Central memory CD8-positive, alpha-beta T cell (primary cell): Measurements from ENCODE around the gene GREB1L.
"Not testable (repeated sequence)": the region's sequence is repeated elsewhere in the genome, so short reads cannot be mapped to it uniquely, and the experiment has no call there.

Experiments
- ATAC-seq: fragments of 150-1000 bp; cut with Tn5 transposase; replicated peaks from 2 replicates; pipeline ENCODE4 v1.10.0; 2022; ENCODE audit warnings: mild to moderate bottlenecking, moderate FRiP score, moderate number of reproducible peaks; ENCODE audit not compliant: poor library complexity, severe bottlenecking; ENCODE audit errors: extremely low read depth
- DNase-seq, 2 donors: peaks; one replicate each; pipeline ENCODE4 v3.0.0; 2021; ENCODE audit warnings: low spot score in 2 of 2
- H3K27ac Mint-ChIP-seq: one replicate; pipeline ENCODE4 v1.8.0; 2022; ENCODE audit warnings: low read depth, mild to moderate bottlenecking, moderate library complexity, mixed read lengths
- H3K27me3 Mint-ChIP-seq: one replicate; pipeline ENCODE4 v1.8.0; 2022; ENCODE audit warnings: mixed read lengths
- H3K36me3 Mint-ChIP-seq: one replicate; pipeline ENCODE4 v1.8.0; 2022; ENCODE audit warnings: mild to moderate bottlenecking, moderate library complexity, mixed read lengths; ENCODE audit not compliant: insufficient read depth
- H3K4me1 Mint-ChIP-seq: one replicate; pipeline ENCODE4 v1.8.0; 2022; ENCODE audit warnings: mixed read lengths
- H3K4me3 Mint-ChIP-seq: one replicate; pipeline ENCODE4 v1.8.0; 2022; ENCODE audit warnings: mild to moderate bottlenecking, moderate library complexity, mixed read lengths
- H3K9me3 Mint-ChIP-seq: one replicate; pipeline ENCODE4 v1.8.0; 2022; ENCODE audit warnings: mixed read lengths

The GREB1L gene

GRCh38 chr18:21270453-21270852, 28.4 kb downstream of the GREB1L start:
- no peaks in the 10 kb centered on the region for H3K4me1 Mint-ChIP-seq
- H3K4me3 Mint-ChIP-seq, result no peak overlapping the region
- H3K27me3 Mint-ChIP-seq, result peaks cover 22% of the 10 kb centered on the region
- no peaks in the 10 kb centered on the region for H3K36me3 Mint-ChIP-seq
- H3K27ac Mint-ChIP-seq, result no peak overlapping the region
- ATAC-seq, result no peak
- DNase-seq, result no peak
- no peaks in the 10 kb centered on the region for H3K9me3 Mint-ChIP-seq

- Mint-ChIP-seq H3K36me3 (no peaks in the 10 kb centered on the region), H3K4me1 (no peaks in the 10 kb centered on the region), H3K9me3 (no peaks in the 10 kb centered on the region), H3K27me3 (peaks cover 9% of the 10 kb centered on the region), H3K4me3 (no peak overlapping the region), H3K27ac (no peak overlapping the region)
- DNase-seq, result no peak
- ATAC-seq, result no peak
These were observed 30.1 kb downstream of the GREB1L start for GRCh38 chr18:21272016-21272579.

GRCh38 chr18:21273568-21273967, 31.5 kb downstream of the GREB1L start:
- no peak for ATAC-seq
- H3K4me3 Mint-ChIP-seq, result no peak overlapping the region
- no peaks in the 10 kb centered on the region for H3K4me1 Mint-ChIP-seq
- no peaks in the 10 kb centered on the region for H3K27me3 Mint-ChIP-seq
- H3K9me3 Mint-ChIP-seq, result no peaks in the 10 kb centered on the region
- no peak overlapping the region for H3K27ac Mint-ChIP-seq
- DNase-seq, result no peak
- H3K36me3 Mint-ChIP-seq, result no peaks in the 10 kb centered on the region

- H3K4me1 Mint-ChIP-seq, result no peaks in the 10 kb centered on the region
These were observed 33.6 kb downstream of the GREB1L start for GRCh38 chr18:21275645-21276044.

GRCh38 chr18:21277578-21277977, 35.5 kb downstream of the GREB1L start:
- DNase-seq, result no peak
- Mint-ChIP-seq H3K9me3 (no peaks in the 10 kb centered on the region), H3K4me3 (no peak overlapping the region), H3K27me3 (peaks cover 10% of the 10 kb centered on the region), H3K27ac (no peak overlapping the region), H3K4me1 (no peaks in the 10 kb centered on the region), H3K36me3 (no peaks in the 10 kb centered on the region)
- ATAC-seq, result no peak

More at GRCh38 chr18:21275645-21276044, 33.6 kb downstream of the GREB1L start:
- no peak overlapping the region for H3K27ac Mint-ChIP-seq
- DNase-seq (no peak), ATAC-seq (no peak)
- peaks cover 6% of the 10 kb centered on the region for H3K27me3 Mint-ChIP-seq
- no peak overlapping the region for H3K4me3 Mint-ChIP-seq
- H3K9me3 Mint-ChIP-seq, result no peaks in the 10 kb centered on the region
- no peaks in the 10 kb centered on the region for H3K36me3 Mint-ChIP-seq

- H3K4me3 Mint-ChIP-seq, DNase-seq, ATAC-seq, H3K36me3 Mint-ChIP-seq, H3K4me1 Mint-ChIP-seq, H3K27me3 Mint-ChIP-seq, H3K9me3 Mint-ChIP-seq, H3K27ac Mint-ChIP-seq: not testable (repeated sequence)
These were observed 36.2 kb downstream of the GREB1L start for GRCh38 chr18:21278218-21278617.

- H3K27ac Mint-ChIP-seq, result no peak overlapping the region
- H3K27me3 Mint-ChIP-seq, result peaks cover 33% of the 10 kb centered on the region
- no peaks in the 10 kb centered on the region for H3K9me3 Mint-ChIP-seq
- H3K36me3 Mint-ChIP-seq, result no peaks in the 10 kb centered on the region
- no peak overlapping the region for H3K4me3 Mint-ChIP-seq
- ATAC-seq, result no peak
- H3K4me1 Mint-ChIP-seq, result no peaks in the 10 kb centered on the region
- DNase-seq, result no peak
These were observed 39.6 kb downstream of the GREB1L start for GRCh38 chr18:21281603-21282002.

- H3K9me3 Mint-ChIP-seq, result no peaks in the 10 kb centered on the region
- H3K27me3 Mint-ChIP-seq, result peaks cover 45% of the 10 kb centered on the region
- DNase-seq (no peak), ATAC-seq (no peak)
- H3K27ac Mint-ChIP-seq, result no peak overlapping the region
- no peaks in the 10 kb centered on the region for H3K36me3 Mint-ChIP-seq
- H3K4me3 Mint-ChIP-seq, result no peak overlapping the region
- no peaks in the 10 kb centered on the region for H3K4me1 Mint-ChIP-seq
These were observed 42.5 kb downstream of the GREB1L start for GRCh38 chr18:21284540-21284939.

- H3K27ac Mint-ChIP-seq, result no peak overlapping the region
- H3K27me3 Mint-ChIP-seq, result peaks cover 49% of the 10 kb centered on the region
- DNase-seq (no peak), ATAC-seq (no peak)
- H3K4me3 Mint-ChIP-seq, result no peak overlapping the region
- H3K9me3 Mint-ChIP-seq, result no peaks in the 10 kb centered on the region
- no peaks in the 10 kb centered on the region for H3K4me1 Mint-ChIP-seq
- no peaks in the 10 kb centered on the region for H3K36me3 Mint-ChIP-seq
These were observed 47.8 kb downstream of the GREB1L start for GRCh38 chr18:21289827-21290226.

- DNase-seq (no peak), ATAC-seq (no peak)
- Mint-ChIP-seq H3K9me3 (no peaks in the 10 kb centered on the region), H3K27me3 (peaks cover 55% of the 10 kb centered on the region), H3K4me3 (no peak overlapping the region), H3K27ac (no peak overlapping the region), H3K36me3 (no peaks in the 10 kb centered on the region), H3K4me1 (no peaks in the 10 kb centered on the region)
These were observed 49.1 kb downstream of the GREB1L start for GRCh38 chr18:21291106-21291505.

- Mint-ChIP-seq H3K36me3 (no peaks in the 10 kb centered on the region), H3K9me3 (no peaks in the 10 kb centered on the region), H3K4me3 (no peak overlapping the region), H3K4me1 (no peaks in the 10 kb centered on the region), H3K27me3 (peaks cover 54% of the 10 kb centered on the region), H3K27ac (no peak overlapping the region)
- ATAC-seq (no peak), DNase-seq (no peak)
These were observed 51.4 kb downstream of the GREB1L start for GRCh38 chr18:21293479-21293878.

GRCh38 chr18:21295101-21295500, 53.1 kb downstream of the GREB1L start:
- peaks cover 2% of the 10 kb centered on the region for H3K36me3 Mint-ChIP-seq
- no peak overlapping the region for H3K4me3 Mint-ChIP-seq
- H3K9me3 Mint-ChIP-seq, result no peaks in the 10 kb centered on the region
- H3K4me1 Mint-ChIP-seq, result no peaks in the 10 kb centered on the region
- peaks cover 68% of the 10 kb centered on the region for H3K27me3 Mint-ChIP-seq
- H3K27ac Mint-ChIP-seq, result no peak overlapping the region
- ATAC-seq (no peak), DNase-seq (no peak)

- H3K27ac Mint-ChIP-seq, result no peak overlapping the region
- no peak overlapping the region for H3K4me3 Mint-ChIP-seq
- ATAC-seq, result no peak
- H3K27me3 Mint-ChIP-seq, result peaks cover 63% of the 10 kb centered on the region
- peaks cover 2% of the 10 kb centered on the region for H3K36me3 Mint-ChIP-seq
- DNase-seq, result no peak
- H3K4me1 Mint-ChIP-seq, result no peaks in the 10 kb centered on the region
- no peaks in the 10 kb centered on the region for H3K9me3 Mint-ChIP-seq
These were observed 54.0 kb downstream of the GREB1L start for GRCh38 chr18:21296045-21296444.

GRCh38 chr18:21298351-21298750, 56.3 kb downstream of the GREB1L start:
- ATAC-seq (no peak), DNase-seq (no peak)
- H3K9me3 Mint-ChIP-seq, result no peaks in the 10 kb centered on the region
- H3K27me3 Mint-ChIP-seq, result peaks cover 53% of the 10 kb centered on the region
- H3K36me3 Mint-ChIP-seq, result peaks cover 2% of the 10 kb centered on the region
- no peaks in the 10 kb centered on the region for H3K4me1 Mint-ChIP-seq
- H3K27ac Mint-ChIP-seq, result no peak overlapping the region
- H3K4me3 Mint-ChIP-seq, result no peak overlapping the region
